WTC11 (cell line): ENCODE measurements around the gene PRR33. TPM values are rescaled to one million over a fixed set of nuclear protein-coding genes. Genes with fewer than 3 reads are reported as not detected.

Source experiments
- ATAC-seq: fragments of 200-7000 bp; cut with Tn5 transposase; 2 replicates; pipeline ENCODE4 v1.10.0; 2021; ENCODE audit warnings: mild to moderate bottlenecking, moderate library complexity
- CTCF ChIA-PET: fragments of 300-600 bp; sonication (Branson Sonifier 250); formaldehyde crosslinking; loops from one replicate; lab custom pipeline; 2021; ENCODE audit warnings: antibody characterized with exemption; lab: Charles Lee
- POLR2A ChIA-PET: fragments of 350-600 bp; sonication (Branson Sonifier 250); formaldehyde crosslinking; loops from one replicate; lab custom pipeline; 2021; ENCODE audit warnings: antibody characterized with exemption; lab: Charles Lee
- DNase-seq: peaks from one replicate; pipeline ENCODE4 v3.0.0; 2021; ENCODE audit warnings: low spot score
- H3K27ac Mint-ChIP-seq: 2 replicates; pipeline ENCODE4 v1.8.0; 2021; ENCODE audit warnings: mixed read lengths
- H3K27me3 Mint-ChIP-seq: 2 replicates; pipeline ENCODE4 v1.8.0; 2021; ENCODE audit warnings: low read depth, mild to moderate bottlenecking, moderate library complexity, mixed read lengths
- H3K36me3 Mint-ChIP-seq: 2 replicates; pipeline ENCODE4 v1.8.0; 2021; ENCODE audit warnings: mixed read lengths
- H3K4me1 Mint-ChIP-seq: 2 replicates; pipeline ENCODE4 v1.8.0; 2022; ENCODE audit warnings: mixed read lengths
- H3K4me3 Mint-ChIP-seq: 2 replicates; pipeline ENCODE4 v1.8.0; 2021; ENCODE audit warnings: mild to moderate bottlenecking, moderate library complexity, mixed read lengths
- H3K9me3 Mint-ChIP-seq: 2 replicates; pipeline ENCODE4 v1.8.0; 2021; ENCODE audit warnings: mixed read lengths
- AFF4 ChIP-seq: sonication (generic); formaldehyde crosslinking; IDR thresholded peaks from 2 replicates; pipeline ENCODE4 v1.8.1; 2023; ENCODE audit warnings: mild to moderate bottlenecking, missing genetic modification reagents, borderline replicate concordance
- AR ChIP-seq: fragments of 250-450 bp; sonication (Bioruptor Pico); IDR thresholded peaks from 2 replicates; pipeline ENCODE4 v1.9.0; 2021; ENCODE audit warnings: mild to moderate bottlenecking
- ATF1 ChIP-seq: sonication (generic); formaldehyde crosslinking; IDR thresholded peaks from 2 replicates; pipeline ENCODE4 v1.8.1; 2023; ENCODE audit warnings: mild to moderate bottlenecking, moderate library complexity, missing genetic modification reagents
- ERG ChIP-seq: fragments of 250-450 bp; sonication (Bioruptor Pico); IDR thresholded peaks from 2 replicates; pipeline ENCODE4 v1.8.0; 2021; ENCODE audit warnings: mild to moderate bottlenecking
- ESRRA ChIP-seq: sonication (generic); formaldehyde crosslinking; IDR thresholded peaks from 2 replicates; pipeline ENCODE4 v1.8.1; 2022; ENCODE audit warnings: mild to moderate bottlenecking, missing genetic modification reagents, borderline replicate concordance
- HMGA2 ChIP-seq: fragments of 250-450 bp; sonication (Bioruptor Pico); IDR thresholded peaks from 2 replicates; pipeline ENCODE4 v1.4.0; 2021; ENCODE audit warnings: mild to moderate bottlenecking, moderate library complexity
- KAT7 ChIP-seq: sonication (generic); formaldehyde crosslinking; IDR thresholded peaks from 2 replicates; pipeline ENCODE4 v1.8.1; 2023; ENCODE audit warnings: missing genetic modification reagents, mild to moderate bottlenecking, borderline replicate concordance
- MLX ChIP-seq: sonication (generic); formaldehyde crosslinking; IDR thresholded peaks from 2 replicates; pipeline ENCODE4 v1.8.1; 2023; ENCODE audit warnings: mild to moderate bottlenecking, missing genetic modification reagents, moderate library complexity
- NFE2L1 ChIP-seq: sonication (generic); formaldehyde crosslinking; IDR thresholded peaks from 2 replicates; pipeline ENCODE4 v1.8.1; 2023; ENCODE audit warnings: missing genetic modification reagents
- NFYB ChIP-seq: sonication (generic); formaldehyde crosslinking; conservative IDR thresholded peaks from 2 replicates; pipeline ENCODE4 v1.8.0; 2022; ENCODE audit warnings: low read depth, missing genetic modification reagents
- NR3C1 ChIP-seq: sonication (generic); formaldehyde crosslinking; conservative IDR thresholded peaks from 2 replicates; pipeline ENCODE4 v1.8.1; 2023; ENCODE audit warnings: low read depth, mild to moderate bottlenecking, missing genetic modification reagents
- RELA ChIP-seq: sonication (generic); formaldehyde crosslinking; IDR thresholded peaks from 2 replicates; pipeline ENCODE4 v1.8.1; 2022; ENCODE audit warnings: missing genetic modification reagents, mild to moderate bottlenecking, borderline replicate concordance
- SOX15 ChIP-seq: fragments of 250-450 bp; sonication (Bioruptor Pico); IDR thresholded peaks from 2 replicates; pipeline ENCODE4 v1.9.0; 2021; ENCODE audit warnings: mild to moderate bottlenecking
- ZNF138 ChIP-seq: sonication (generic); formaldehyde crosslinking; conservative IDR thresholded peaks from 2 replicates; pipeline ENCODE4 v1.8.1; 2022; ENCODE audit warnings: mild to moderate bottlenecking, moderate library complexity, missing genetic modification reagents
- ZNF232 ChIP-seq: sonication (generic); formaldehyde crosslinking; IDR thresholded peaks from 2 replicates; pipeline ENCODE4 v1.8.0; 2022; ENCODE audit warnings: mild to moderate bottlenecking, missing genetic modification reagents
- ZNF423 ChIP-seq: fragments of 250-450 bp; sonication (Bioruptor Pico); IDR thresholded peaks from 2 replicates; pipeline ENCODE4 v2.1.2; 2022; ENCODE audit warnings: mild to moderate bottlenecking, moderate library complexity
- total RNA-seq: library from RNA; stranded (reverse); gene quantifications from 3 replicates; pipeline ENCODE4 v1.2.3, GENCODE V29; 2021
- TF ChIP-seq, protein P1 (sequence below): fragments of 200-600 bp; IDR thresholded peaks from 2 replicates; pipeline ENCODE4 v1.8.0; 2022; ENCODE audit warnings: antibody characterized with exemption
- TF ChIP-seq, protein P2 (sequence below): sonication (generic); formaldehyde crosslinking; IDR thresholded peaks from 2 replicates; pipeline ENCODE4 v1.8.0; 2022; ENCODE audit warnings: mild to moderate bottlenecking, missing genetic modification reagents
- TF ChIP-seq, protein P3 (sequence below): sonication (generic); formaldehyde crosslinking; conservative IDR thresholded peaks from 2 replicates; pipeline ENCODE4 v1.8.1; 2023; ENCODE audit warnings: mild to moderate bottlenecking, low read depth, missing genetic modification reagents, moderate library complexity

PRR33 gene
- total RNA-seq, 1 experiment from 2014 or later: not detected

DNA sequence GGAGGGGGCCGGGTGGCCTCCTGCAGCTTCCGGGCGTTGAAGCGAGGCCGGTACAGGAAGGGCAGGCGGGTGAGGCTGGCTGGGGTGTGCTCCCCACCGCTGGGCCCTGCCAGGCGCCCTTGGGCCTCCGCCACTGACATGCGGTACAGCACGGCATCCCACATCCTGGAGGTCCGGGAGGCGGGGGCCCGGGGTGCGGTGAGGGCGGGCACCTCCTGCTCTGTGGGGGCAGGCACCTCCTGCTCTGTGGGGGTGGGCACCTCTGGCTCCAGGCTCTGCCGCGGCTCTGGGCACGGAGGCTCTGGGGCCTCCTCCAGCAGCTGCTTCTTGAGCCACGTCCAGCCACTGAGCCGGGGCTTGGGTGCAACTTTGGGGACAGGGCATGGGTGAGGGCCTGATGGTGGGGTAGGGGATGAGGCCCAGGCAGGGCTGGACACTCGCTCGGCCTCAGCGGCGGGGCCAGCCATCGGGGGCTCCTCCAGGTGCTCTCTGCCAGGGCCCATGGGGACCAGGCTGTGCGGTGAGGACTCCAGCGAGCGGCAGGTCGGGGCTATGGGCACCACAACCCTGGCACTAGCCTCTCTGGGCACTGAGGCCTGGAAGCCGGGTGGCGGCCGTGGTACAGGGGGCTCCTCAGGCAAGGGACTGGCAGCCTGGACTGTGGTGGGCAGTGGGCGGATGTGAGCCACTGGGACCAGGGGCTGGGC lies 2.3 kb downstream of the PRR33 start:
- no peaks in the 10 kb centered on the region for H3K4me1 Mint-ChIP-seq
- TF ChIP-seq ATF1 (CRISPR knock-in tag): no peak
- TF ChIP-seq KAT7 (CRISPR knock-in tag): no peak
- TF ChIP-seq AFF4: no peak
- no peak for TF ChIP-seq RELA (CRISPR knock-in tag)
- TF ChIP-seq, protein P1, sequence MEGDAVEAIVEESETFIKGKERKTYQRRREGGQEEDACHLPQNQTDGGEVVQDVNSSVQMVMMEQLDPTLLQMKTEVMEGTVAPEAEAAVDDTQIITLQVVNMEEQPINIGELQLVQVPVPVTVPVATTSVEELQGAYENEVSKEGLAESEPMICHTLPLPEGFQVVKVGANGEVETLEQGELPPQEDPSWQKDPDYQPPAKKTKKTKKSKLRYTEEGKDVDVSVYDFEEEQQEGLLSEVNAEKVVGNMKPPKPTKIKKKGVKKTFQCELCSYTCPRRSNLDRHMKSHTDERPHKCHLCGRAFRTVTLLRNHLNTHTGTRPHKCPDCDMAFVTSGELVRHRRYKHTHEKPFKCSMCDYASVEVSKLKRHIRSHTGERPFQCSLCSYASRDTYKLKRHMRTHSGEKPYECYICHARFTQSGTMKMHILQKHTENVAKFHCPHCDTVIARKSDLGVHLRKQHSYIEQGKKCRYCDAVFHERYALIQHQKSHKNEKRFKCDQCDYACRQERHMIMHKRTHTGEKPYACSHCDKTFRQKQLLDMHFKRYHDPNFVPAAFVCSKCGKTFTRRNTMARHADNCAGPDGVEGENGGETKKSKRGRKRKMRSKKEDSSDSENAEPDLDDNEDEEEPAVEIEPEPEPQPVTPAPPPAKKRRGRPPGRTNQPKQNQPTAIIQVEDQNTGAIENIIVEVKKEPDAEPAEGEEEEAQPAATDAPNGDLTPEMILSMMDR: no peak
- no peak for TF ChIP-seq NFYB
- ATAC-seq (no peak), DNase-seq (no peak)
- H3K4me3 Mint-ChIP-seq: no peak overlapping the region
- H3K9me3 Mint-ChIP-seq: no peaks in the 10 kb centered on the region
- H3K27me3 Mint-ChIP-seq: no peaks in the 10 kb centered on the region; the same call in 1 of the 2 replicates
- ChIA-PET CTCF (interaction anchor here (1.9 kb wide), 2 partner anchors 13 to 263 kb away, joined by 5 read pairs; no protein-coding TSS in a partner anchor), POLR2A (no interaction called here)
- no peaks in the 10 kb centered on the region for H3K36me3 Mint-ChIP-seq
- H3K27ac Mint-ChIP-seq: no peak overlapping the region

- H3K27ac Mint-ChIP-seq: no peak overlapping the region
- H3K36me3 Mint-ChIP-seq: no peaks in the 10 kb centered on the region
- CTCF ChIA-PET: interaction anchor here (1.9 kb wide), 2 partner anchors 12 to 263 kb away, joined by 5 read pairs; no protein-coding TSS in a partner anchor
- ATAC-seq (no peak), DNase-seq (no peak)
- POLR2A ChIA-PET: no interaction called here
- no peak overlapping the region for H3K4me3 Mint-ChIP-seq
- H3K9me3 Mint-ChIP-seq: no peaks in the 10 kb centered on the region
- no peaks in the 10 kb centered on the region for H3K4me1 Mint-ChIP-seq
- H3K27me3 Mint-ChIP-seq: no peaks in the 10 kb centered on the region; the same call in 1 of the 2 replicates
- no peak for TF ChIP-seq ZNF232 (CRISPR knock-in tag)
- no peak for TF ChIP-seq ZNF423 (CRISPR knock-in tag)
- TF ChIP-seq, protein P2, sequence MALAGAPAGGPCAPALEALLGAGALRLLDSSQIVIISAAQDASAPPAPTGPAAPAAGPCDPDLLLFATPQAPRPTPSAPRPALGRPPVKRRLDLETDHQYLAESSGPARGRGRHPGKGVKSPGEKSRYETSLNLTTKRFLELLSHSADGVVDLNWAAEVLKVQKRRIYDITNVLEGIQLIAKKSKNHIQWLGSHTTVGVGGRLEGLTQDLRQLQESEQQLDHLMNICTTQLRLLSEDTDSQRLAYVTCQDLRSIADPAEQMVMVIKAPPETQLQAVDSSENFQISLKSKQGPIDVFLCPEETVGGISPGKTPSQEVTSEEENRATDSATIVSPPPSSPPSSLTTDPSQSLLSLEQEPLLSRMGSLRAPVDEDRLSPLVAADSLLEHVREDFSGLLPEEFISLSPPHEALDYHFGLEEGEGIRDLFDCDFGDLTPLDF (CRISPR knock-in tag): no peak
- TF ChIP-seq ZNF138 (CRISPR knock-in tag): no peak
- TF ChIP-seq, protein P3, sequence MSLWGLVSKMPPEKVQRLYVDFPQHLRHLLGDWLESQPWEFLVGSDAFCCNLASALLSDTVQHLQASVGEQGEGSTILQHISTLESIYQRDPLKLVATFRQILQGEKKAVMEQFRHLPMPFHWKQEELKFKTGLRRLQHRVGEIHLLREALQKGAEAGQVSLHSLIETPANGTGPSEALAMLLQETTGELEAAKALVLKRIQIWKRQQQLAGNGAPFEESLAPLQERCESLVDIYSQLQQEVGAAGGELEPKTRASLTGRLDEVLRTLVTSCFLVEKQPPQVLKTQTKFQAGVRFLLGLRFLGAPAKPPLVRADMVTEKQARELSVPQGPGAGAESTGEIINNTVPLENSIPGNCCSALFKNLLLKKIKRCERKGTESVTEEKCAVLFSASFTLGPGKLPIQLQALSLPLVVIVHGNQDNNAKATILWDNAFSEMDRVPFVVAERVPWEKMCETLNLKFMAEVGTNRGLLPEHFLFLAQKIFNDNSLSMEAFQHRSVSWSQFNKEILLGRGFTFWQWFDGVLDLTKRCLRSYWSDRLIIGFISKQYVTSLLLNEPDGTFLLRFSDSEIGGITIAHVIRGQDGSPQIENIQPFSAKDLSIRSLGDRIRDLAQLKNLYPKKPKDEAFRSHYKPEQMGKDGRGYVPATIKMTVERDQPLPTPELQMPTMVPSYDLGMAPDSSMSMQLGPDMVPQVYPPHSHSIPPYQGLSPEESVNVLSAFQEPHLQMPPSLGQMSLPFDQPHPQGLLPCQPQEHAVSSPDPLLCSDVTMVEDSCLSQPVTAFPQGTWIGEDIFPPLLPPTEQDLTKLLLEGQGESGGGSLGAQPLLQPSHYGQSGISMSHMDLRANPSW (CRISPR knock-in tag): no peak
- no peak for TF ChIP-seq ESRRA (CRISPR knock-in tag)
- no peak for TF ChIP-seq NR3C1 (CRISPR knock-in tag)
- TF ChIP-seq HMGA2 (CRISPR knock-in tag): no peak
- no peak for TF ChIP-seq NFE2L1 (CRISPR knock-in tag)
- TF ChIP-seq AR (CRISPR knock-in tag): no peak
- TF ChIP-seq SOX15 (CRISPR knock-in tag): no peak
- TF ChIP-seq MLX (CRISPR knock-in tag): no peak
- TF ChIP-seq ERG: no peak
Observed at GRCh38 chr11:1888811-1889210, 2.9 kb downstream of the PRR33 start.
